Heart left ventricle (tissue), 16 donors: Measurements from ENCODE around the gene PARN. TPM values are rescaled to one million over a fixed set of nuclear protein-coding genes. Genes with fewer than 3 reads are reported as not detected.
"Not testable (repeated sequence)": the region's sequence is repeated elsewhere in the genome, so short reads cannot be mapped to it uniquely, and the experiment has no call there.

Experiments
- ATAC-seq, 4 donors: fragments of 200-7000 bp; cut with Tn5 transposase; one replicate each; pipeline ENCODE4 v1.9.1; 2020 to 2022; ENCODE audit warnings: moderate library complexity in 4 of 4, mild to moderate bottlenecking in 3 of 4, moderate number of reproducible peaks in 1 of 4
- DNase-seq, 5 donors: peaks; one replicate each; pipeline ENCODE4 v3.0.0-alpha.2; 2020
- H3K27ac ChIP-seq, 12 donors: fragments of 200-600 bp; sonication (generic) in 4 of 12; one replicate each; pipeline versions ENCODE4 v1.5.0 to v1.8.0; 2016 to 2022; ENCODE audit warnings: mild to moderate bottlenecking in 2 of 12
- H3K27me3 ChIP-seq, 9 donors: fragments of 200-600 bp; sonication (generic) in 2 of 9; one replicate each; pipeline versions ENCODE4 v1.5.1 to v1.8.0; 2016 to 2022; ENCODE audit warnings: mild to moderate bottlenecking in 3 of 9
- H3K36me3 ChIP-seq, 9 donors: fragments of 200-600 bp; sonication (generic) in 2 of 9; one replicate each; pipeline versions ENCODE4 v1.5.0 to v1.8.0; 2018 to 2022; ENCODE audit warnings: mild to moderate bottlenecking in 2 of 9
- H3K4me1 ChIP-seq, 12 donors: fragments of 200-600 bp; sonication (generic) in 4 of 12; one replicate each; pipeline versions ENCODE4 v1.5.0 to v1.8.0; 2016 to 2022; ENCODE audit warnings: mild to moderate bottlenecking in 3 of 12
- H3K4me3 ChIP-seq, 12 donors: fragments of 200-600 bp; sonication (generic) in 4 of 12; one replicate each; pipeline versions ENCODE4 v1.5.0 to v1.8.0; 2017 to 2022; ENCODE audit warnings: mild to moderate bottlenecking in 9 of 12, moderate library complexity in 4 of 12
- H3K9me3 ChIP-seq, 12 donors: fragments of 200-600 bp; sonication (generic) in 4 of 12; one replicate each; pipeline versions ENCODE4 v1.5.0 to v1.8.0; 2016 to 2022; ENCODE audit warnings: mild to moderate bottlenecking in 1 of 12
- CTCF ChIP-seq, 12 donors: fragments of 200-600 bp; sonication (generic) in 4 of 12; IDR thresholded peaks; one replicate each; pipeline versions ENCODE4 v1.5.0 to v1.8.0; 2018 to 2022; ENCODE audit warnings: antibody characterized with exemption in 12 of 12, mild to moderate bottlenecking in 5 of 12
- POLR2A ChIP-seq, 2 donors: fragments of 450-650 bp; IDR thresholded peaks; one replicate each; pipeline ENCODE4 v1.6.1; 2017; ENCODE audit warnings: antibody characterized with exemption in 2 of 2, mild to moderate bottlenecking in 2 of 2, moderate library complexity in 2 of 2
- WGBS, 4 donors: extraction: QIAGEN DNeasy Blood & Tissue Kit in 2 of 4; methylation state at CpG; one replicate each; pipeline versions ENCODE4 v1.1.5 to v1.1.7; 2013 to 2018; 5-methylcytosine and 5-hydroxymethylcytosine counted together
- intact Hi-C, 10 donors: fragments of 100-400 bp; cut with DNase I; formaldehyde crosslinking; loops; one replicate each; pipeline versions ENCODE4 v1.11.1 to v1.14.2; 2022
- polyA plus RNA-seq, 2 donors: library from polyadenylated mRNA; stranded (reverse); fragments of 200-250 nt; gene quantifications; one replicate each; pipeline ENCODE4 v1.2.3, GENCODE V29; 2013
- total RNA-seq, 9 donors: library from RNA; depleted of rRNA in 2 of 9; stranded (reverse); fragments of >200 nt in 2 of 9; fragmentation: NEBNext Ultra II Directional in 3 of 9; extraction: Animal tissue kit (Norgen Biotek cat#: 25700) in 3 of 9; gene quantifications; one replicate each; pipeline versions ENCODE4 v1.1.0 to v1.2.4, GENCODE V29; 2016 to 2023
- donor health status: ischemic (EF 13 %, LVEDD 7.1; RV severe dilation, severe dysfunction).
- donor health status: healthy with polysubstance abuse.
- donor health status: DM: no; HTN: yes; CAD: no.
- donor health status: DM: no; HTN: no; CAD: no.
- donor health status: ischemic (EF 25% LVEDD 6.9; RV normal size, moderate dysfunction).
- donor health status: ischemic (EF 25% LVEDD 5.7; RV mildly dilated, moderate dysfunction).
- donor health status: healthy.
- donor health status: DM: yes; HTN: yes; CAD: no.
- donor health status: ischemic (EF 35%, LVEDD 5.7; RV mildly dilated, moderate dysfunction).
- donor health status: nonischemic (EF 11% LVEDD 7.7; RV severe dilation, severe dysfunction).
- donor health status: DM: yes; HTN: yes; CAD: no.
- donor health status: PGD.
- donor health status: ischemic (EF 29% LVEDD 5.4; RV normal size, mild dysfunction).
- donor health status: nonischemic (EF 23%, LVEDD 6.1; RV moderate dilation, normal function).

The PARN gene
- total and polyA plus RNA-seq, 11 donors, result 7.7 to 25.9 (median 19.8) TPM

- DNase-seq (no peak), ATAC-seq (no peak)
- peaks cover 0 to 99% (median 92%) of the 10 kb centered on the region in 9 donors for H3K36me3 ChIP-seq
- no peaks in the 10 kb centered on the region for H3K27me3 ChIP-seq
- intact Hi-C loops, result loop anchor here in 1 of 10 donors (10.0 kb wide), 1 partner anchor 345 kb away; no protein-coding TSS in a partner anchor
- H3K27ac ChIP-seq, result no peak overlapping the region
- H3K4me3 ChIP-seq, result no peak overlapping the region
- TF ChIP-seq POLR2A (IDR thresholded peaks at IDR 0.05) (no peak), CTCF (IDR thresholded peaks at IDR 0.05) (peak in 8 of 12 donors; percentile 25 to 48 (median 40))
- H3K4me1 ChIP-seq, result no peaks in the 10 kb centered on the region
- 65 to 76% (median 72%) methylated on average over 2 of the region's 2 CpGs for WGBS, 4 donors
- no peaks in the 10 kb centered on the region for H3K9me3 ChIP-seq
Observed at GRCh38 chr16:14600164-14600563, 29.9 kb downstream of the PARN start.

- H3K27ac ChIP-seq, result no peak overlapping the region
- H3K27me3 ChIP-seq, result no peaks in the 10 kb centered on the region
- DNase-seq, result no peak
- H3K4me3 ChIP-seq, result no peak overlapping the region
- intact Hi-C loops, result no loop called here
- no peaks in the 10 kb centered on the region for H3K4me1 ChIP-seq
- no peak for ATAC-seq
- H3K36me3 ChIP-seq, result peaks cover 0 to 100% (median 99%) of the 10 kb centered on the region in 9 donors
- H3K9me3 ChIP-seq, result no peaks in the 10 kb centered on the region
- TF ChIP-seq CTCF (IDR thresholded peaks at IDR 0.05) (no peak), POLR2A (IDR thresholded peaks at IDR 0.05) (no peak)
- WGBS, 4 donors, result 92 to 99% (median 96%) methylated on average over 3 of the region's 3 CpGs
Observed at GRCh38 chr16:14586637-14587305, 43.3 kb downstream of the PARN start.

- Histone ChIP-seq H3K4me1 (no peaks in the 10 kb centered on the region), H3K27me3 (no peaks in the 10 kb centered on the region), H3K4me3 (no peak overlapping the region), H3K36me3 (peaks cover 0 to 100% (median 99%) of the 10 kb centered on the region in 9 donors), H3K27ac (no peak overlapping the region), H3K9me3 (no peaks in the 10 kb centered on the region)
- intact Hi-C loops, result no loop called here
- ATAC-seq, result no peak
- no peak for DNase-seq
- TF ChIP-seq POLR2A (IDR thresholded peaks at IDR 0.05) (no peak), CTCF (IDR thresholded peaks at IDR 0.05) (no peak)
- WGBS, 4 donors, result 93 to 98% (median 95%) methylated on average over 3 of the region's 3 CpGs
Observed at GRCh38 chr16:14585287-14585686, 44.8 kb downstream of the PARN start.

- WGBS, 4 donors, result 93 to 98% (median 96%) methylated on average over 3 of the region's 3 CpGs
- H3K4me1 ChIP-seq, H3K4me3 ChIP-seq, intact Hi-C loops, DNase-seq, ATAC-seq, H3K27ac ChIP-seq, H3K9me3 ChIP-seq, H3K27me3 ChIP-seq: not testable (repeated sequence)
- peaks cover 0 to 100% (median 100%) of the 10 kb centered on the region in 9 donors for H3K36me3 ChIP-seq
Observed at GRCh38 chr16:14580926-14581325, 49.1 kb downstream of the PARN start.

GRCh38 chr16:14579266-14579665 lies 50.8 kb downstream of the PARN start:
- Histone ChIP-seq H3K27ac (no peak overlapping the region), H3K4me1 (no peaks in the 10 kb centered on the region), H3K4me3 (no peak overlapping the region), H3K36me3 (peaks cover 0 to 100% (median 99%) of the 10 kb centered on the region in 9 donors), H3K27me3 (no peaks in the 10 kb centered on the region), H3K9me3 (no peaks in the 10 kb centered on the region)
- ATAC-seq, result no peak
- intact Hi-C loops, result no loop called here
- DNase-seq, result no peak
- 93 to 95% (median 94%) methylated on average over 2 of the region's 2 CpGs for WGBS, 4 donors
- TF ChIP-seq CTCF (IDR thresholded peaks at IDR 0.05) (no peak), POLR2A (IDR thresholded peaks at IDR 0.05) (no peak)
